Smooth muscle cell (in vitro differentiated cells): ENCODE measurements around the gene PARD6G. TPM values are rescaled to one million over a fixed set of nuclear protein-coding genes. Genes with fewer than 3 reads are reported as not detected.

Experiments
- DNase-seq: peaks from one replicate; lab custom pipeline; 2025; ENCODE audit not compliant: unreplicated experiment; lab: John Stamatoyannopoulos, UW
- H2AFZ ChIP-seq: fragments of 200-600 bp; sonication (generic); 2 replicates; pipeline ENCODE4 v1.6.0; 2016; ENCODE audit warnings: antibody characterized with exemption, low read depth, mild to moderate bottlenecking
- H3F3A ChIP-seq: fragments of 200-600 bp; sonication (generic); 2 replicates; pipeline ENCODE4 v1.6.0; 2017; ENCODE audit warnings: antibody characterized with exemption, low read depth
- H3K27ac ChIP-seq: fragments of 200-600 bp; sonication (generic); 2 replicates; pipeline ENCODE4 v1.5.1; 2016; ENCODE audit warnings: low read depth, mild to moderate bottlenecking
- H3K27me3 ChIP-seq: fragments of 200-600 bp; sonication (generic); 2 replicates; pipeline ENCODE4 v1.6.1; 2016; ENCODE audit warnings: low read depth, mild to moderate bottlenecking
- H3K36me3 ChIP-seq: fragments of 200-600 bp; sonication (generic); 2 replicates; pipeline ENCODE4 v1.5.1; 2016; ENCODE audit warnings: low read depth
- H3K4me1 ChIP-seq: fragments of 200-600 bp; sonication (generic); 2 replicates; pipeline ENCODE4 v1.5.1; 2016; ENCODE audit warnings: low read depth
- H3K4me2 ChIP-seq: fragments of 200-600 bp; sonication (generic); 2 replicates; pipeline ENCODE4 v1.6.0; 2016; ENCODE audit warnings: mild to moderate bottlenecking
- H3K4me3 ChIP-seq: fragments of 200-600 bp; sonication (generic); 2 replicates; pipeline ENCODE4 v1.5.1; 2016; ENCODE audit warnings: mild to moderate bottlenecking
- H3K79me2 ChIP-seq: fragments of 200-600 bp; sonication (generic); 2 replicates; pipeline ENCODE4 v1.6.0; 2016; ENCODE audit warnings: low read depth, mild to moderate bottlenecking
- H3K9ac ChIP-seq: fragments of 200-600 bp; sonication (generic); 2 replicates; pipeline ENCODE4 v1.6.0; 2016; ENCODE audit warnings: low read depth
- H3K9me3 ChIP-seq: fragments of 200-600 bp; sonication (generic); replicated peaks from 2 replicates; pipeline ENCODE4 v1.5.1; 2016; ENCODE audit warnings: low read depth
- H4K20me1 ChIP-seq: fragments of 200-600 bp; sonication (generic); 2 replicates; pipeline ENCODE4 v1.6.0; 2016; ENCODE audit warnings: low read depth
- CTCF ChIP-seq: fragments of 200-600 bp; sonication (generic); IDR thresholded peaks from 2 replicates; pipeline ENCODE4 v1.5.1; 2017; ENCODE audit warnings: borderline replicate concordance, mild to moderate bottlenecking, antibody characterized with exemption; ENCODE audit not compliant: insufficient read depth, poor library complexity, severe bottlenecking
- WGBS: methylation state at CpG from one replicate; pipeline ENCODE4 v1.1.7; 2016; ENCODE audit warnings: low lambda C conversion rate; 5-methylcytosine and 5-hydroxymethylcytosine counted together
- polyA plus RNA-seq: library from polyadenylated mRNA; unstranded; fragments of >200 nt; fragmentation: Nextera tagmentation; extraction: Ambion mirVana; gene quantifications from 2 replicates; pipeline ENCODE4 v1.2.1, GENCODE V29; 2016
- total RNA-seq: library from RNA; depleted of rRNA; stranded (reverse); fragments of >200 nt; gene quantifications from 2 replicates; pipeline ENCODE4 v1.2.3, GENCODE V29; 2014

Gene PARD6G
- total and polyA plus RNA-seq, 2 experiments from 2014 or later, result 19.8 to 19.9 TPM

GRCh38 chr18:80197528-80197927 is 49.8 kb downstream of the PARD6G start:
- no peaks in the 10 kb centered on the region for H3K36me3 ChIP-seq
- H3K9ac ChIP-seq, result no peak overlapping the region
- peak overlapping the region; percentile 77 for H3K27ac ChIP-seq
- peak overlapping the region; percentile 82 for H3K4me2 ChIP-seq
- no peak for TF ChIP-seq CTCF
- peaks cover 19% of the 10 kb centered on the region for H3K4me1 ChIP-seq
- peaks cover 52% of the 10 kb centered on the region for H4K20me1 ChIP-seq
- H3F3A ChIP-seq, result peaks cover 4% of the 10 kb centered on the region
- DNase-seq, result no peak
- H3K27me3 ChIP-seq, result no peaks in the 10 kb centered on the region
- no peaks in the 10 kb centered on the region for H3K9me3 ChIP-seq
- H2AFZ ChIP-seq, result no peak overlapping the region
- no peaks in the 10 kb centered on the region for H3K79me2 ChIP-seq
- 64% methylated on average over 4 of the region's 4 CpGs for WGBS
- H3K4me3 ChIP-seq, result no peak overlapping the region

GRCh38 chr18:80196528-80197320 is 50.6 kb downstream of the PARD6G start:
- H3K27me3 ChIP-seq, result no peaks in the 10 kb centered on the region
- peak overlapping the region; percentile 77 for H3K27ac ChIP-seq
- H3K9ac ChIP-seq, result no peak overlapping the region

GRCh38 chr18:80194874-80195570 is 52.3 kb downstream of the PARD6G start:
- Histone ChIP-seq H3K9me3 (no peaks in the 10 kb centered on the region), H2AFZ (no peak overlapping the region), H3K4me2 (no peak overlapping the region), H3K9ac (no peak overlapping the region), H4K20me1 (peaks cover 52% of the 10 kb centered on the region), H3K4me3 (no peak overlapping the region), H3K79me2 (no peaks in the 10 kb centered on the region), H3K36me3 (no peaks in the 10 kb centered on the region), H3K27me3 (no peaks in the 10 kb centered on the region), H3K27ac (no peak overlapping the region), H3F3A (peaks cover 4% of the 10 kb centered on the region), H3K4me1 (peaks cover 19% of the 10 kb centered on the region)
- 91% methylated on average over 15 of the region's 15 CpGs for WGBS
- DNase-seq, result no peak
- no peak for TF ChIP-seq CTCF

More at GRCh38 chr18:80196528-80197320, 50.6 kb downstream of the PARD6G start:
- H3F3A ChIP-seq, result peaks cover 4% of the 10 kb centered on the region
- WGBS, result 14% methylated on average over 13 of the region's 13 CpGs
- H2AFZ ChIP-seq, result no peak overlapping the region
- TF ChIP-seq CTCF, result no peak
- H3K79me2 ChIP-seq, result no peaks in the 10 kb centered on the region
- peaks cover 19% of the 10 kb centered on the region for H3K4me1 ChIP-seq
- peaks cover 52% of the 10 kb centered on the region for H4K20me1 ChIP-seq
- no peak for DNase-seq
- no peaks in the 10 kb centered on the region for H3K36me3 ChIP-seq
- peak overlapping the region; percentile 82 for H3K4me2 ChIP-seq
- H3K4me3 ChIP-seq, result peak overlapping the region; percentile 24
- H3K9me3 ChIP-seq, result no peaks in the 10 kb centered on the region
